Astrocyte of the hippocampus (primary cell): ENCODE data around the gene TMEM178B.

Experiments used
- DNase-seq: peaks from one replicate; pipeline ENCODE4 v3.0.0; 2011; ENCODE audit warnings: low read depth, low spot score

The TMEM178B gene

GRCh38 chr7:141351175-141351574, 277.3 kb downstream of the TMEM178B start:
- DNase-seq: no peak

GRCh38 chr7:141352955-141353354, 279.1 kb downstream of the TMEM178B start:
- no peak for DNase-seq

GRCh38 chr7:141354251-141354650, 280.4 kb downstream of the TMEM178B start:
- peak; percentile 86 for DNase-seq

- peak; percentile 69 for DNase-seq
These were observed 281.2 kb downstream of the TMEM178B start for GRCh38 chr7:141355032-141355431.

- no peak for DNase-seq
These were observed 282.3 kb downstream of the TMEM178B start for GRCh38 chr7:141356161-141356560.

- no peak for DNase-seq
These were observed 284.5 kb downstream of the TMEM178B start for GRCh38 chr7:141358386-141358785.

GRCh38 chr7:141359262-141359661, 285.4 kb downstream of the TMEM178B start:
- DNase-seq: no peak

- no peak for DNase-seq
These were observed 286.0 kb downstream of the TMEM178B start for GRCh38 chr7:141359740-141360415.

GRCh38 chr7:141360416-141360760, 286.5 kb downstream of the TMEM178B start:
- no peak for DNase-seq

GRCh38 chr7:141360803-141361202, 286.9 kb downstream of the TMEM178B start:
- DNase-seq: no peak

- DNase-seq: no peak
These were observed 287.6 kb downstream of the TMEM178B start for GRCh38 chr7:141361479-141361878.

GRCh38 chr7:141361960-141362359, 288.1 kb downstream of the TMEM178B start:
- DNase-seq: no peak

GRCh38 chr7:141362580-141363435, 288.9 kb downstream of the TMEM178B start:
- DNase-seq: peak; percentile 94

GRCh38 chr7:141363748-141364147, 289.9 kb downstream of the TMEM178B start:
- DNase-seq: no peak

- no peak for DNase-seq
These were observed 292.3 kb downstream of the TMEM178B start for GRCh38 chr7:141366091-141366621.

GRCh38 chr7:141369422-141369821, 295.6 kb downstream of the TMEM178B start:
- peak; percentile 78 for DNase-seq

- DNase-seq: no peak
These were observed 296.3 kb downstream of the TMEM178B start for GRCh38 chr7:141370178-141370577.

- DNase-seq: no peak
These were observed 296.8 kb downstream of the TMEM178B start for GRCh38 chr7:141370650-141371049.

- no peak for DNase-seq
These were observed 300.6 kb downstream of the TMEM178B start for GRCh38 chr7:141374425-141374824.

GRCh38 chr7:141375442-141375841, 301.6 kb downstream of the TMEM178B start:
- no peak for DNase-seq

- no peak for DNase-seq
These were observed 304.0 kb downstream of the TMEM178B start for GRCh38 chr7:141377906-141378305.

- DNase-seq: no peak
These were observed 304.5 kb downstream of the TMEM178B start for GRCh38 chr7:141378405-141378804.
